RCC 7860 (cell line): ENCODE results near the gene PCBP3.

Experiments used
- DNase-seq: peaks from one replicate; pipeline ENCODE4 v3.0.0-alpha.2; 2015; ENCODE audit warnings: low spot score
- FAIRE-seq: peaks from 2 replicates; lab custom pipeline; 2012; peaks lifted over from hg19 to GRCh38; lab: Jason Lieb, UNC

Gene PCBP3

GRCh38 chr21:45723049-45723958, 79.8 kb downstream of the PCBP3 start:
- no peak for DNase-seq
- no peak for FAIRE-seq

- DNase-seq, result no peak
- no peak for FAIRE-seq
Measured at GRCh38 chr21:45724345-45724961, 80.9 kb downstream of the PCBP3 start.

- no peak for FAIRE-seq
- no peak for DNase-seq
Measured at GRCh38 chr21:45724994-45725843, 81.7 kb downstream of the PCBP3 start.

- FAIRE-seq, result no peak
- DNase-seq, result no peak
Measured at GRCh38 chr21:45725844-45726200, 82.3 kb downstream of the PCBP3 start.

- no peak for DNase-seq
- no peak for FAIRE-seq
Measured at GRCh38 chr21:45726438-45726837, 82.9 kb downstream of the PCBP3 start.

- FAIRE-seq (no peak), DNase-seq (no peak)
Measured at GRCh38 chr21:45727390-45727789, 83.9 kb downstream of the PCBP3 start.

GRCh38 chr21:45735259-45736000, 91.9 kb downstream of the PCBP3 start:
- no peak for FAIRE-seq
- no peak for DNase-seq

- FAIRE-seq, result no peak
- no peak for DNase-seq
Measured at GRCh38 chr21:45736042-45736689, 92.6 kb downstream of the PCBP3 start.

GRCh38 chr21:45736690-45737484, 93.4 kb downstream of the PCBP3 start:
- no peak for FAIRE-seq
- no peak for DNase-seq

- FAIRE-seq (no peak), DNase-seq (no peak)
Measured at GRCh38 chr21:45737485-45738166, 94.1 kb downstream of the PCBP3 start.

- DNase-seq (no peak), FAIRE-seq (no peak)
Measured at GRCh38 chr21:45739218-45740087, 95.9 kb downstream of the PCBP3 start.

- DNase-seq, result no peak
- FAIRE-seq, result no peak
Measured at GRCh38 chr21:45740088-45740440, 96.5 kb downstream of the PCBP3 start.

- FAIRE-seq (no peak), DNase-seq (no peak)
Measured at GRCh38 chr21:45740491-45741357, 97.2 kb downstream of the PCBP3 start.

GRCh38 chr21:45741691-45742090, 98.2 kb downstream of the PCBP3 start:
- FAIRE-seq (no peak), DNase-seq (no peak)

- no peak for DNase-seq
- FAIRE-seq, result no peak
Measured at GRCh38 chr21:45742247-45742646, 98.7 kb downstream of the PCBP3 start.

GRCh38 chr21:45745256-45745655, 101.7 kb downstream of the PCBP3 start:
- DNase-seq, result no peak
- no peak for FAIRE-seq

- DNase-seq, result no peak
Measured at GRCh38 chr21:45747233-45747766, 103.8 kb downstream of the PCBP3 start.

More at GRCh38 chr21:45747233-45747766, 103.8 kb downstream of the PCBP3 start:
- FAIRE-seq, result no peak
